GM15510 (cell line): ENCODE results near the gene AGAP2.

Experiments
- POLR2A ChIP-seq: IDR thresholded peaks from 3 replicates; pipeline ENCODE4 v1.6.1; 2011; ENCODE audit warnings: borderline replicate concordance; ENCODE audit not compliant: insufficient read length; ENCODE audit errors: extremely low read depth

The AGAP2 gene

DNA sequence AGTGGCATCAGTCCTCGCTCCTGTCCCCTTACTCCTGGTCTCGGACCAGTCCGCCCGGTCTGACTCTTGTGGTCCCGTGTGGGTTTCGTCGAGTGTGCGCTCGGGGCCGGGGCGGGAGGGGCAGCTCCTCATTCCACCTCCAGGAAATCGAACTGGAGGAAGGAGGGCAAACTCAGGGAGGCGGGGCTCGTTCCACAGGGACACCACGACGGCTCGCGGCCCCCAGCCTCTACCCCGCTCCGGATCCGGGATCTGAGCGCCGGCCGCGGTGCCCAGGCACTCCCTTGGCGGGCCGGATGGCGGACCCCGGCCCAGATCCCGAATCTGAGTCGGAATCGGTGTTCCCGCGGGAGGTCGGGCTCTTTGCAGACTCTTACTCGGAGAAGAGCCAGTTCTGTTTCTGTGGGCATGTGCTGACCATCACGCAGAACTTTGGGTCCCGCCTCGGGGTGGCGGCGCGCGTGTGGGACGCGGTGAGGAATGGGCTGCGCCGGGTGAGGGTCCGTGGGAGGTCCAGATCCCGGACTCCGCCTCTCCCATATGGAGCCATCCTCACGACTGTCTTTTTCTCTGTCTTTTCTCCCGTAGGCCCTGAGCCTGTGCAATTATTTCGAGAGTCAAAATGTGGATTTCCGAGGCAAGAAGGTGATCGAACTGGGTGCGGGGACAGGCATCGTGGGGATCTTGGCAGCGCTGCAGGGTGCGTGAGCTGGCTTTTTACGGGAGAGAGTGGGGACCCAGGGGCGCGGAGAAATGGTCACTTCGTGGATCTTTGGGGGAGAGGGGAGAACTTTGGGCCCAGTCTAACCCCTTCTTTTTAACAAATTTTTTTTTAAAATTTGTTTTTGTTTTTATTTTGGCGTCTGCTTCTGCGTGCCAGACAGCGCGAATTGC is 34.1 kb upstream of the AGAP2 start, which contains the start of gene EEF1AKMT3:
TSS of gene EEF1AKMT3 (plus strand) at position 186 of the 894 bp plus-strand sequence. CDS start at position 297, 111 bp downstream.
- no peak for TF ChIP-seq POLR2A

- TF ChIP-seq POLR2A = peak; percentile 80
Observed at GRCh38 chr12:57771873-57772428, 33.4 kb upstream of the AGAP2 start, which contains the start of gene METTL1. TSS of gene METTL1 (minus strand) at chr12:57772105. CDS start at chr12:57772083, 22 bp downstream.

DNA sequence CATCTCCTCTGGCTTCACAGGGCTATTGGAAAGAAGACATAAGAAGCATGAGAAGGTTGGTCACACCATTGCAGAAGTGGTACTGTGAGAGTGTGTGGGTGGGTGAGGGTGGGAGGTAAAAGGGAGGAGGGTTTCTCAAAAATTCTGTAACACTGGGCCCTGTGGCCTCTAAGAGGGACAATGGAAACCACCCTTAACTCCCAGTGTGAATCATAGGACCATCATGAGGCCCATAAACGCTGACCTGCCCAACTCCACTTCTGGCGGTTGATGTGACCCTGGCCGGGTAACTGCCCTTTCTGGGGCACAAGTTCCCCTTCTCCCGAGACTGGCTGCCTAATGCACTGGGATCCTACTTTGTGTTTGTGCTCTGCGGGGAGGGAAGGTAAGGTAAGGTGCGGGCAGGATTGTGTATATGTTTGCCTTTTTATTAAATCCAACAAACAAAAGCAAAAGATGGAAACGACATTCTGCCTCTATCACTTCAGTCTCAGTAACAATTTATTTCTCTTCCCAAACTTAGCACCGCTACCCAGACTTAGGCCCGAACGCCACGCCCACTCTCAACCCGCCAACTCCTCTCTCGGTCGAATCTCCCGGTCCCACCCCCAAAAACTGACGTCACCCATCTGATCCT is 32.8 kb upstream of the AGAP2 start:
- no peak for TF ChIP-seq POLR2A

DNA sequence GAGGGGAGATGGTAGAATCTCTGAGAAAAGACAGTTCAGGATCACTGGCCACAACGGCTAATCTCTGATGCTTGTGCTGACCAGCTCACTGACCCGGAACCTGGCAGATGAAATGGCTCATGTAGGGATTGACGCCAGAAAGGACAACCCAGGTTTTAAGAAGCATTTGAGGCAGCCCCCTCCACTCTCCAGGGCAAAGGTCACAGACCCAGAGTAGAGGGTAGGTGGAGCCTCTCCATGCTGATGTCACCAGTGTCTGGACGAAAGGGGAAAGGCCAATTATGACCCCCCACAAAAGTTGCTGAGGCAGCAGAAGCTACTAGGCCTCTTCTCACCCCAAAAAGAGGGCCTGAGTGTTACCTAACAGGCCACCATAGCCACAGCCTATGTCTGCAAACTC is 32.2 kb upstream of the AGAP2 start:
- TF ChIP-seq POLR2A = no peak

DNA sequence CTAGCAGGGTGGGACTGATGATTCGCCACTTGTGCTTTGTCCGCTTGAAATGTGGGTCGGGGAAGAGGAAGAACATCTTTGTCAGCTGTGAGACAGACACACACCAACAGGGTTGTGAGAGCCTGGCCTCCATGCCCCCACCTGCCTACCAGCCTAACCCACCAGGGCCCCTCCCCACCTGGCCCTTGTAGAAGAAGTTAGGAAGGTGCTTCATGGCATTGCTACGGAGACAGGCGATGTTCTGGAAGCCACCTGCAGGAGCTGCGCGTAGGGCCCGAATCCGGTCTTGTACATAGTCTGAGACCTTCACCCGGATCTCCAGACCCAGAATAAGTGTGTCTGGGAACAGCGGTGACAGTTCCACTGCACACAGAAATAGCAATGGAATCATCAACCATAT is 31.1 kb upstream of the AGAP2 start:
- TF ChIP-seq POLR2A = no peak

GRCh38 chr12:57767876-57768275 is 29.3 kb upstream of the AGAP2 start:
- TF ChIP-seq POLR2A = no peak

- no peak for TF ChIP-seq POLR2A
Observed at GRCh38 chr12:57767305-57767698, 28.8 kb upstream of the AGAP2 start.

DNA sequence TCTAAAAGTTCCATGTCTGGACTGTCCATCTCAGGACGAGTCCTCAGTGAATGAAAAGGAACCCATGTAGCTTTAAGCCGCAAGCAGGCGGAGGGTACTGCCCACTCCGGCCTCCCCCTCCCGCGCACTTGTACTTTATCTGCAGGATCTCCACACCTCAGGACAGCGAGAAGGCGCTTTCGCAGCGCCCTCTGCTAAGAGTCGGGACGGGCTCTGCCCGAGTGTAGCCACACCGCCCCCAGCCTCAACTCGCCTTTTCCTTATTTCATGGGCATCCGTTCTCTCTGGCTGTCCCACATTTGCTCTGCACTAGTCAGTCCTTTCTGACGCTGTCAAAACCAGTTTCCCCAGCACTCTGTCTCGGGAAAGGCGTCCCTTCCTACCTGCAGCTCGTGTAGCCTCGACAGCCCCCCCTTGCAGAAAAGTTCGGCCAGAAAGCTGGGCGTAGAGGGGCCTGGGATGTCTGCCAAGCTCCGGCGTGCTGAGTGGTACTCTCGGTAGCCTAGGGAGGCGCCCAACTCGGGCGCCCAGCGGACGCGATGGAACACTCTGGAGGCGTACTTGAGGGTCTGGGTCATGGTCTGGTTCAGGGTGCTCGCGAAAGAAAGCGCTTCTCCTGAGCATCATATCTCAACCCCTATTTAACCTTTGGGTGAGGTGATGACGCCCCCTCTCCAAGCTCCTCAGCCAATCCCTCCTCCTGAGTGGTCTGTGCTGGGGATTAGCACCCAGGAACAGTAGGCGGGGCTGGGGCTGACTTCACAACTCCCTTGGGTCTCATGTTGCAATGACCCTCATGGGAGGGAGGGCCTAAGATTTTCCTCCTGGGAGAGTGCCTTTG is 28.1 kb upstream of the AGAP2 start, which contains the start of gene CYP27B1:
TSS of gene CYP27B1 (minus strand) at position 615 of the 841 bp plus-strand sequence. CDS start at position 578, 37 bp downstream.
- no peak for TF ChIP-seq POLR2A

- no peak for TF ChIP-seq POLR2A
Observed at GRCh38 chr12:57765698-57766463, 27.3 kb upstream of the AGAP2 start.

- no peak for TF ChIP-seq POLR2A
Observed at GRCh38 chr12:57765003-57765697, 26.6 kb upstream of the AGAP2 start.

GRCh38 chr12:57764662-57765002 is 26.1 kb upstream of the AGAP2 start:
- no peak for TF ChIP-seq POLR2A

- no peak for TF ChIP-seq POLR2A
Observed at GRCh38 chr12:57763881-57764661, 25.5 kb upstream of the AGAP2 start.
